8988T (cell line): ENCODE data around the gene PDE8B.
"Not testable (repeated sequence)": the region's sequence is repeated elsewhere in the genome, so short reads cannot be mapped to it uniquely, and the experiment has no call there.

Experiments
- DNase-seq: peaks from one replicate; pipeline ENCODE4 v3.0.0; 2011

PDE8B gene

GRCh38 chr5:77368367-77368766 is 157.9 kb downstream of the PDE8B start:
- no peak for DNase-seq

DNA sequence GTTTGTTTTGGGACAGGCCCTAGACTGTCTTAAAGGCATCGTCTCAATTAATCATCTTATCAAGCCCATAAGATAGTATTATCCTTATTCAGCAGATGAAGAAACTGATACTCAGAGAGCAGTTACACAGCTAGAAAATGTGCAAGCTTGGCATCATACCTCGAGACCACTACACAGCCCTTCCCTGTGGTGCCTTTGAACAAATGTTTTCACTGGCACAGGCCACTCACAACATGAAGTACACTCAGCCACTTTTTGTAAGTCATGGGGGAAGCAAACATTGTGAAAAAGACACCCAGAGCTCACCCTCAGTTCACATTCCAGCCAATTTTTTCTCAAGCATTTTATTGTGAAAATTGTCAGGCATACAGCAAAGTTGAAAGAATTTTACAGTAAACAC is 159.1 kb downstream of the PDE8B start:
- DNase-seq: no peak

GRCh38 chr5:77374686-77375085 is 164.2 kb downstream of the PDE8B start:
- DNase-seq: no peak

DNA sequence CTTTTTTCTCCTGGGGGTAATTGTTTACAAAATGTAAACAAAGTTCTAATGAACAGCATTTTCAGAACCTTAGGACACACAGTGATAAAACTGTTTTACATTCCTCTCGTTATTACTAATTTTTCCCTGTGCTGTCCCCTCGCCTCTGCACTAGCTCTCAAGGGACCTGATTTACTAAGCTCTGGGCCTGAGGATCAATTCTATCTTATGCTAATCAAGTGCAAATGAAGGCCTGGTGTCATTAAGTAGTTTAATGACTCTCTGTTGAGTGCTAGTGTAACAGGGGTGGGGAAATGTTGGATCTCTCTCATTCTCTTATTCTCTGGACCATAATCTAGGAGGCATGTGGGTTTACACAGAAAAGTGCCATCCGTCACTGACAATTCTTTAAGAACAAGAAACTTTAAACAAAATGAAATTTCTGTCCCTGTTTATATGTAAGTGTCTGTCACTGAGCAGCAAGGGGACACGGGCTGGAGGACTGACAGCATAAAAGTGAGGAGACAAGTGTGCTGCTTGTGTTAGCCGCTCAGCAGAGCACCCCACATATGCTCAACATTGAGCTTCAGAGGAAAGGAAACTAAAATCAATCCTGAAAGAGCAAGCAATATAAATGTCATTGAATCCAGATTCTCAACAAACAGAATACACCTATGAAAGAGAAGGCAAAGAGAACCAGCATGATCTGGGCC is 166.3 kb downstream of the PDE8B start:
- DNase-seq: no peak

GRCh38 chr5:77379558-77380061 is 169.1 kb downstream of the PDE8B start:
- no peak for DNase-seq

DNA sequence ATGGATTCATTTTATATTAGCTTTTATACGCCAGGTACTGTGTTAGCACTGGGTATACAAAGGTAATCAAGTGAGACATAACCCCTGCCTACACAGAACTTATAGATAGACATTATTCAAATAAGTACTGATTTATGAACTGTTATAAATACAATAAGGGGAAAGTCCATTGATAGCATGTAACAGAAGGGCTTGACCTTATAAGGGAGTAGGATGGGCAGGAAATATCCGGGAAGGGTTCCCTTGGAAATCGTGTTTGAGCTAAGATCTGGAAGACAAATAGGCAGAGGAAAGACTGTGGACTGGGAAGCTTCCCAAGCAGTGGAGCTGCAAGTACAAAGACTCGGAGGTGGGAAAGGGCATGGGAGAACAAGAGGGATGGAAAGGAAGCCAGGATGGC is 170.2 kb downstream of the PDE8B start:
- DNase-seq: no peak

DNA sequence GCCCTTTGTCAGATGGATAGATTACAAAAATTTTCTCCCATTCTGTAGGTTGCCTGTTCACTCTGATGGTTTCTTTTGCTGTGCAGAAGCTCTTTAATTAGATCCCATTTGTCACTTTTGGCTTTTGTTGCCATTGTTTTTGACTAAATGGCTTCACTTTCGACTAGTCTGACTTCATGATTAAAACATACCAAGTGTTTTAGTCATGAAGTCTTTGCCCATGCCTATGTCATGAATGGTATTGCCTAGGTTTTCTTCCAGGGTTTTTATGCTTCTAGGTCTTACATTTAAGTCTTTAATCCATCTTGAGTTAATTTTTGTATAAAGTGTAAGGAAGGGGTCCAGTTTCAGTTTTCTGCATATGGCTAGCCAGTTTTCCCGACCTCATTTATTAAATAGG is 172.9 kb downstream of the PDE8B start:
- DNase-seq: not testable (repeated sequence)

- DNase-seq: not testable (repeated sequence)
Observed at GRCh38 chr5:77386340-77386739, 175.9 kb downstream of the PDE8B start.

- DNase-seq: no peak
Observed at GRCh38 chr5:77389746-77390145, 179.3 kb downstream of the PDE8B start.

GRCh38 chr5:77390221-77390620 is 179.7 kb downstream of the PDE8B start:
- DNase-seq: no peak

DNA sequence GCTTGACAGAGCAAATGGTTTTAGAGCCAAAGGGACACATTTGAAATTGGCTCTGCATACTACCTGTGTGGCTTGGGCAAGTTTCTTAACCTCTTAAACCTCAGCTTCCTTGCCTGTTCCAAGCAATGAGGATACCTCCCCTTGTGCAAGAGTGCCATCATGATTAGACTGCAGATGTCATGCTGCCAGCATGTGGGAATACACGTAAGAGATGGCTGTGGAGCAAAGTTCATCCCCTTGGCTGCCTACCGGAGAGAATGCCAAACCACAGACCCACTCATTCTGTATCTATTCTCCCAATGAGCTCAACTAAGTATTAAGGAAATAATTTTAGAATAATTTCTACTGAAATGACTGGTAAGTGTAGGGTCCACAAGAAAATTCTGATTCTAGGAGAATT is 180.3 kb downstream of the PDE8B start:
- DNase-seq: no peak

DNA sequence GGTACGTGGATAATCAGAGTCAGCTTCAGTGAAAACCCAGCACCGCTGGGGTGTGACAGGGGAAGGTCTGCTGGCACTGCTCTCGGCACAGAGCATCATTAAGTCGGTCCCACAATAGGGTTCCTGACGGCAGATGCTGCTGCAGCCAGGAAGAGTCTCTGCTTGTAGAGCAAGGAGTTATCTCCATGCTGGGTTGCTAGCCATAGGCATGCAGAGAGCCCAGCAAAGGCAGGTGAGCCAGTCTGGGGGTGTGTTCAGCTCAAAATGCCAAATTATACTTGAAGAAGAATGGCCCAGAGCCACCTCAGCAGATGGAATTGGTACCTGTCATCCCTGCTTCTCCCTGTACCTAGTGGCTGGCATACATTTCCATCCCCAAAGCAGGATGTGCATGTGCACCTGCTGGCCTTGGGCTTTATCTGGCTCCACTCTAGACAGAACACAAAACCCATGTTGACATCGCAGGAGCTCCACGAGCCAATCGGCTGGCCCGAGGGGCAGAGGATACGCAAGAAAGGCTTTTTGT is 180.8 kb downstream of the PDE8B start:
- no peak for DNase-seq

DNA sequence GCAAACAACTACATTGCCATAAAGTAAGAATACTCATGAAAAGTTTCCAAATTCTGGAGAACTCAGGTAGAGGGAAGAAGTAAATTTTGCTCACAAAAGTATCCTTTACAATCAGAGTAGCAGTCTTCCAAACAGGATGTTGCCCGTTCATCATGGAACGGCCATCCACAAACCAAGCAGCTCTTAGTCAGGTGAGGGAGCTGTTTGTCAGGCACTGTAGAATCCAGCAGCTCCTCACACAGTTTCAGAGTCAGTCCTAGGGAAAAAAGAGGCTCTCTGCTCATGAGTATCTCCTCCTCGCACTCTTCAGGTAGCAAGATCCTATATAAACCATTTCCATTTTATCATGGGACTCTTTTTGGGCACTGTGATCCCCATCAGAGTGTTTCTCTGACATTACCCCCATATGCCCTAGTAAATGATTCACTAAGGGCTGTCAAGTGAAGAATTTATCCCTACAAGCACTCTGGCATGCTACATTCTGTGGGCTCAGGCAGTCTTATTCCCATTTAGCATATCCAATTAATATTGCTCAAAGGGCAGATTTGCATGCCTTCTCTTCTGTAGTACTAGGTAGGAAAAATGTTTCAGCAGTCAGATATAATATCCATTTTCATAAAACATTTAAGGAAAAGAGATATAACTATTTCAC is 183.7 kb downstream of the PDE8B start:
- no peak for DNase-seq

DNA sequence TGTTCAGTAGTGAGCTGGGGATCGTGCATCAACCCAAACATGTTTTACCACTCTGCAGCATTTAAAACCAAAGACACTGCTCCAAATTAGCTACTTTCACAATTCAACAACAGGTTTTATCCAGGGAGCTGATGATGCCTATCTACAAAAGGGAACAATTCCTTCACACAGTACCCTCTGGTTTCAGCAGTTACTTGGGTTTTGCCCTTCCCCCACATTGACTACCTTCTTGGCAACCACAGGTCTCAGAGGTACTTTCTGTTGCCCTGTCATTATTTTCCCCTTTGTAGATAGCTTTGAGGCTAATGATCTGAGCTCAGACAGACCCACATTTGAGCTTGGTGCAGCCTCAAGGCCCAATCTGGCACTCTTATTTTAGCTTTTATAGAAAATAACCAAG is 185.5 kb downstream of the PDE8B start:
- no peak for DNase-seq

- DNase-seq: no peak
Observed at GRCh38 chr5:77397686-77398292, 187.3 kb downstream of the PDE8B start.

- no peak for DNase-seq
Observed at GRCh38 chr5:77398458-77398857, 188.0 kb downstream of the PDE8B start.

DNA sequence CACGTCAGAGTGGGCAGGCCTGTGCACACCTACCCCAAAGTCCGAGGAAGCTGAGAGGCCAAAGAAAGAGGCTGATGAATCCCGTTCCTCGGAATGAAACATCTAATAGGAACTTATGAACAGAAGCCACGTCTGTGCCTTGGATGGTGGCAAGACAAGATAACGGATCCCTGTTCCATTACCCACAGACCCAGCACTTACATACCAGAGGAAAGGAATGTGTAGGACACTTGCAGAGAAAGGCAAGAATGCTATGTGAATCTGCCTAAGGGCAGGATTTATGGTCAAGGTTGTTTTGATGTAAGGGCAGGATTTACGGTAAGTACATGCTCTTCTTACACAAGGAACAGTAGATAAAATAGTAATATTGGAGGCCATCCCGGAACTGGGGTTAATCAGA is 188.4 kb downstream of the PDE8B start:
- DNase-seq: no peak

GRCh38 chr5:77400645-77401044 is 190.2 kb downstream of the PDE8B start:
- DNase-seq: no peak

GRCh38 chr5:77402796-77403195 is 192.3 kb downstream of the PDE8B start:
- no peak for DNase-seq

DNA sequence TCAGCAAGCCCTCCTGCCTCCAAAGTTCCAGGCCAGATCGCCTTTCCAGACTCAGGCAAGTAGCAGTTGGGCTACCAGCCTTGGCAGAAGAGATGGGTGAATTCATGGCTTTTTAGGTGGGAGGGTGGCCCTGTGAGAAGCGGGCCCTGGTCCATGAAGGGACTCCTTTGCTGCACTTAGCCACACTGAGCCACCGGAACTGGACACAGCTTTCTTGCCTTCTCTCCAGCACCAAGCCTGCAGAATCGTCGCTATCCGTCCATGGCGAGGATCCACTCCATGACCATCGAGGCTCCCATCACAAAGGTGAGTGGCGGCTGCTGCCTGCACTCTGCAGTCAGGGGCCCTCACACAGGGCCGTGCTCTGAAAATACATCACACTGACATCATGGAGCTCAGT is 196.7 kb downstream of the PDE8B start:
- no peak for DNase-seq

DNA sequence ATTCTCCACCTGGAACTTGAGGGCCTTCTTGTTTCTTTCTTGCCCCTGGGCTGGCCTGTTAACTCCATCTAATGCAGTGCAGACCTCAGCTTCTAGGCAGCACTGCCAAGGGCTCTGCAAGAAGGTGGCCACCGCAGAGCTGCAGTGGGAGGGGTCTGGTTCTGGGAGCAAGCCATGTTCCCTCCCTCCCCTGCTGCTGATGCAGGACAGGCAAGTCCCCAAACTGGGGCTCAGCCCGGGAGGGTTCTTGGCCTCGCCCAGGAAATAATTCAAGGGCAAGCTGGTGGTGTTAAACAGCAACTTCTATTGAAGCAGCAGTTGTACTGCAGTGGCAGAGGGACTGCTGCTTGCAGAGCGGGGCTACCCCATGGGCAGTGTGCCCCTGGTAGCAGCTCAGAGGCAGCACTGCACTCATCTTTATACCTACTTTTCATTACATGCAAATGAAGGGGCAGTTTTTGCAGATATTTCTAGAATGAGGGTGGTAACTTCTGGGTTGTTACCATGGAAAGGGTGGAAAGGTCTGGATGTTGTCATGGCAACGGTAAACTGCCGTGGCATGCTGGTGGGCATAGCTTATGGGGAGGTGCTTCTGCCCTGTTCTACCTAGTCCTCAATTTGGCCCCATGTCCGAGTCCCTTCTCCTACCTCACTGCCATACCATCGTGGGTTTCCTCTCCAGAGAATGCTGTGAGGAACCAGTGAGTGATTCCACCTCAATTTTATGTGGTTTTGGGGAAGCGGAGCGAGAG is 199.6 kb downstream of the PDE8B start:
- no peak for DNase-seq

DNA sequence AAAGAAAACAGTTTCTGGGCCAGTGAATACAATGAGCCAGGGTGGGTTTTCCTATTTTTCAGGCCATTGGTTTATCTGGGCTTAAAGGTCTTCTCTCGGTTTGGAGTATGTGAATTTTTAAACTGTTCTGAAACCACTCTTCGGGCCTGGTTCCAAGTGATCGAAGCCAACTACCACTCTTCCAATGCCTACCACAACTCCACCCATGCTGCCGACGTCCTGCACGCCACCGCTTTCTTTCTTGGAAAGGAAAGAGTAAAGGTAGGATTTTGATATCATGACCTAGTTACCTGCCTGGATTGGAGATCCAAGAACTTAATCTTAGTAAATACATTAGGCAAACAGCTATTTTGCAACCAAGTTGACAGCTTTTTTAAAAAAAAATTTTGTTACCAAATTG is 202.6 kb downstream of the PDE8B start:
- no peak for DNase-seq

DNA sequence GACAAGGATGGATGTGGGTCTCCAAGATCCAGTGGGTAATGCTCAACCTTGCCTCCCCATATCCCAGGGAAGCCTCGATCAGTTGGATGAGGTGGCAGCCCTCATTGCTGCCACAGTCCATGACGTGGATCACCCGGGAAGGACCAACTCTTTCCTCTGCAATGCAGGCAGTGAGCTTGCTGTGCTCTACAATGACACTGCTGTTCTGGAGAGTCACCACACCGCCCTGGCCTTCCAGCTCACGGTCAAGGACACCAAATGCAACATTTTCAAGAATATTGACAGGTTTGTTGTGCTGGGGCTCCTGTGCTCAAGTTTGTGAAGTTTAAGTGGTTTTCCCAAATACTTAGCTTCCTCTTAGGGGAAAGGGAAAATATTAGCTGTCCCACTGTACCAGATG is 207.7 kb downstream of the PDE8B start:
- no peak for DNase-seq
